Measurements from ENCODE around the gene YDJC.
"Not testable (repeated sequence)": the region's sequence is repeated elsewhere in the genome, so short reads cannot be mapped to it uniquely, and the experiment has no call there.

YDJC gene

DNA sequence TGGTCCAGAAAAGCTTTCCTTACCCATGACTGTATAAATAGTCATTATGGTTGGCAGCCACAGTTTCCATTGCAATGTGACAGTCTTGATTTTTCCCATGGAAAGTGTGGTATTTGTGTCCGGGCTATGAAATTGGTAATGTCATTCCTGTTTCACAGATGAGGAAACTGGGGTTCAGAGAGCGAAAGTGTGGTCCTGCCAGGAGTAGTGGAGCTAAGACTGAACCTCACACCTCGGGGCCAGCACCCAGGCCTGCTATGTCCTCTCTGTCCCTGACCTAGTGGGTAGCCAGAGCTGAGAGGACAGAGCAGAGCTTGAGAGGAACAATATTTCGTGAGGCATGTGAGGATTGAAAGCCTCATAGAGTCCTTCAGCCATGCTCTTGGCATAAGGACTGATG is 1.2 kb upstream of the YDJC start:
- no peak for DNase-seq

DNA sequence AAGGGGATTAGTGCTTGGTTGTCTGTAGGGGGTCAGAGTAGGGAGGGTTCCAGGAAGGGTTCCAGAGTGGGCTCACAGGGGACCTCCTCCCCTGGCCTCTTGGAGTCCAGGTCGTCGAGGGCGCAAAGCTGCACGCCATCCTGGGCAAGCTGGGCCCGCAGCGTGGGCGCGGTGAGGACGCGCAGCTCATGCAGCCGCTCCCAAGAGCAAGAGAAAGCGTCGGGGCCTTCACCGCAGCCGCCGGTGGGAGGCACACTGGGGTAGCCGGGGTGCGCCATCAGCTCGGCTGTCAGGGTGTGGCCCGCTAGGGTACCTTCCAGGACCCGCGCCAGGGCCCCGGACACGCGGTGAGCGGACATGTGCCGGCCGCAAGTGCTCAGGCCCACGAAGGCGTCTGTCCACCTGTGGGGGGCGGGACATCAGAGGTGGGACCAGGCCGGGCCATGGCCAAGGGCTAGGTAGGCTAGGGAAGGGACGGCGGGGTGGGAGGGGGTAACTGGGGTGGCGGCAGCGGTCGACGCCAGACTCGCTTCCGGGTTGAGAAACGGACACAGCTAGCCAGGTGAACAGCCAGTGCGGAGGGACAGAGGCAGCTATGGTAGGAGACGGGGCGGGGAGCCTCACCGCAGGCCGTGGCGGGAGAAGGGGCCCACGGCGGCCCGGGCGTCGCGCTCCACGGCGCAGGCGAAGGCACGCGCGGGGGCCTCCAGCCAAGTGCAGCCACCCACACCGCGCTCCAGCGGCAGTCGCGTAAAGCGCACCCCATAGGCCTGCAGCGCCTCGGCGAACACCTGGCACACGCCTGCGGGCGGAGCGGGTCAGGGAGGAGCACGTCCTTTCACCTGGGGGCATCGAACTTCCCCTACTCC is 1.2 kb downstream of the YDJC start:
- DNase-seq: no peak

DNA sequence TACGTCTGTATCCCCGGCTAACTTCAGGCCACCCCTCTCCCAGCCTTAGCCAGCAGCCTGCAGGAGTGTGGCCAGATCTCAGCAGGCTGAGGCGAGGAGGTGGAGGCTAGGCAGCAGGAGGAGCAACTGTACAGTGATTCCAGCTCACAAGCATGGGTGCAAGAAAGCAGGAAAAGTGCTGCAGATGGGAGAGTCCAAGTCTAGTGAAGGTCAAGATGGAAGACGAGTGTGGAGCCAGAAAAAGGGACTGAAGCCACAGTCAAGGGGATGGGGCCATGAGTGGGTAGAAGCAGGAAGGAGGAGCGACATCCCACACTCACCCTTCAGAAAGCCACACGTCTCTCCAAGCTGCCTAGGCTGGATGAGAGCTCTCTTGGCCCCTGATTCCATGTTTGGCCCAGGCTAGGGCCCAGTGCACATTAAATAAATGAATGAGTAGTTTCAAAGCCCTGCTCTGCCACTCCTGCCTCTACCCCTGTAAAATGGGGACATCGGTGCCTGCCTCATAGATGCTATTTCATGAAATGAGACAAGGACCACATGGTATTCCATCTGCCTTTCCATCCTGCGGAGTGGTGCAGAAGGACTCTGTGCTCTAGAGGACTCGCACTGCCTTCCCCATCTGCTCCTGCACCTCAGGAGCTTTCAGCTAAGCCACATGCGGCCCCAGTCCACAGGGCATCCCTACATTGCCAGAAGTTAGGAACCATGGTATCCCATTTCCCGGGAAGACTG is 2.9 kb downstream of the YDJC start:
- DNase-seq: no peak

DNA sequence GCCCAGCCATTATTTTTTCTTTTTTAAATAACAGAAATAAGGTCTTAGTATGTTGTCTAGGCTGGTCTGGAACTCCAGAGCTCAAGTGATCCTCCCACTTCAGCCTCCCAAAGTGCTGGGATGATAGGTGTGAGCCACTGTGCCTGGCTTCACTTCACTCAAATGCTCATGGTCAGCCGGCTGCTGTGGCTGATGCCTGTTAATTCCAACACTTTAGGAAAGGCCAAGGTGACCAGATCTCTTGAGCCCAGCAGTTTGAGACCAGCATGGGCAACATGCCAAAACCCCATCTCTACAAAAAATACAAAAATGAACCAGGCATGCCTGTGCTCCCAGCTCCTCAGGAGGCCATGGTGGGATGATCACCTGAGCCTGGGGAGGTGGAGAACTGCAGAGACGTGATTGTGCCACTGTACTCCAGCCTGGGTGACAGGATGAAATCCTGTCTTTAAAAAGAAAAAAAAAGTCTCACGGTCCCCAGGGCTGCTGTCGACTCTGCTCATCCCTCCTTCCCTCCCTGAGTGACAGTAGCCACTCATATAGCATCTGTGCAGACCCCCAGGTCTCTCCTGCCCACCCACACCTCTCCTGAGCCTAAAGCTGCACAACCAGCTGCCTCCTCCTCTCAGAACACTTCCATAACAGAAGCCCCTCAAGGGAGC is 3.6 kb downstream of the YDJC start:
- no peak for DNase-seq

DNA sequence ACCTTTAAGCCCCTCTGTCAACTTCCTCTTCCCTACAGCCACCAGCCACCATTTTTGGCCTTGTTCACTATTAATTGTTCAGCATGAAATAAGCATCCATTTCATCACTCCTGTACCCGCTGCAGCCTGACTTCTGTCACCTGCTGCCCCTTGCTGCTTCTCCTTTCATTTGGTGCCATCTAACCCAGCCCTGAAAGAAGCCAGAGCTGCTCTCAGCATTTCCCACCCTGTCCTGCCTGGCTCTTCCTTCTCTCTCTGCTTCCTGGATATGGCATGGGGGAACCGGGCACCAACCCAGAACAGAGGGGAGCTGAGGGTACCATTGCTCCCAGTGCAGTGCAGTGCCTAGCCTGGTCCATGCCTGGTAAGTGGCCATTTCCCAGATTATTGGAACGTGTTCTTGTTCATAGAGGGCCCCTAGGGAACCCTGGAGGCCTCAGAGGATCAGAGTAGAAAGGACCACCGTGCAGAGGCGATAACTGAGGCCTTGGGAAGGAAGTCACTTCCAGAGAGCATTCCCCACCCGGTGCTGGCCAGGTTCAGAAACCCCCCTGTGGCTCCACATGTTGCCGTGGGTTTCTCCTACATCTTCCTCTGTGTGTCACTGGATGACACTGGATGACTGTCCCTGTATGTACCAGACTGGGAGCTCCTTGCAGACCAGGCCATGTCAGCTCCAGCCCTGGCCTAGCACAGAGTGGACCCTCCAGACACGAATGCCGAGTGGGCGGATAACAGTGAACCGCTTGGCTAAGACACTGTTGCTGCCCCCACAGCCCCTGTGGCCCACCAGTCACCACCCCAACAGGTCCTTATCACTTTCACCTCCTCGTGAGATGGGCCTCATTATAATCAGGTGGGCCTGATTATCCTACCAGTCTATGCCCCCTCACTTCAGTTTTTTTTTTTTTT is 4.7 kb downstream of the YDJC start:
- DNase-seq: no peak

DNA sequence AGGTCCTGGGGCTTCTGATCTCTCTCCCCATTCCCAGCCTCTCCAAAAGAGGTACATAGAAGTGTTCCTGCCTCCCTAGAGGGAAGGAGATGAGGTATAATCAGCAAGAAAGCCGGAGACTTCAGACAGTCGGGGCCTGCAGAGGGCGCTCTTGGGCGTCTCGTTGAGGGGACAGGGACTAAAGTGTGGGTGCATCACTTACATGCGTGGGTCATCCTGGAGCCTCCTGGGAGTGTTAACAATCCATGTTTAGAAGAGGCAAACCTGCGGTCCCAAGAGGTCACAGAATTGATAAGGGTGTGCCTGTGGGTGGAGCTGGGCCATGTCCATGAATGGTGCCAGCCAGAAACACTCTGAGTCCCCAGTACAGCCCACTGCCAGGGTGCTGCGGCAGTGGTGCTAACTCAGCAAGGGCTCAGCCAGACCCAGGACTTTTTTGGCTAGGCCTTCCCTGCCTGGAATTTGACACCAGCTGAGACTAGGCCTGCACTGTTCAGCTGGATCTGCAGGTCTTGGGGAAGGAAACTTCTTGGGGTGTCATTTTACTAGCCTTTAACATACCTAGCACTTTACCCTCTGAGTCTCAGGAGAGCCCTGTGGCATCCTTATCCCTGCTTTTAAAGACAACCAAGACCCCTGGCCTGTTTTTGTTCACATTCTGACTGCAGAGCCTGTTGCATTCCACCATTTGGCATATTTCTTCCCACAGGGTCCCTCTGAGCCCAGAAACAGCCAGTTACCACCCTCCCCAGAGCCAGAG is 5.5 kb downstream of the YDJC start:
- no peak for DNase-seq

DNA sequence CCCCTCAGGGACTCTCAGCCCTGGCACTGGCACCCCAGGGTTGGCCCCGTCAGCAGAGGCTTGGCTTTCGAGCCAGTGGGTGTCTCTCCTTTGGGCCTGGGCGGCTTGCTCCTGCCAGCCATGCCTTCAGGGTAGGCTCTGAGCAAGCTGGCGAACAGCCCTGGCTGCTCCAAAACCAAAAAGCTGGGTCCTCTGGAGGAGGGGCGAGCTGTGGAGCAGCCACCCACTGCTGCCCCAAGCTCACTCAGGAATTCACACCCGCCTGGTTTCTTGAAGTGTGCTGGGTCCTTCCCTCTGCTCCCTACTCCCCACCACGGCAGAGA is 6.2 kb downstream of the YDJC start:
- DNase-seq: no peak

DNA sequence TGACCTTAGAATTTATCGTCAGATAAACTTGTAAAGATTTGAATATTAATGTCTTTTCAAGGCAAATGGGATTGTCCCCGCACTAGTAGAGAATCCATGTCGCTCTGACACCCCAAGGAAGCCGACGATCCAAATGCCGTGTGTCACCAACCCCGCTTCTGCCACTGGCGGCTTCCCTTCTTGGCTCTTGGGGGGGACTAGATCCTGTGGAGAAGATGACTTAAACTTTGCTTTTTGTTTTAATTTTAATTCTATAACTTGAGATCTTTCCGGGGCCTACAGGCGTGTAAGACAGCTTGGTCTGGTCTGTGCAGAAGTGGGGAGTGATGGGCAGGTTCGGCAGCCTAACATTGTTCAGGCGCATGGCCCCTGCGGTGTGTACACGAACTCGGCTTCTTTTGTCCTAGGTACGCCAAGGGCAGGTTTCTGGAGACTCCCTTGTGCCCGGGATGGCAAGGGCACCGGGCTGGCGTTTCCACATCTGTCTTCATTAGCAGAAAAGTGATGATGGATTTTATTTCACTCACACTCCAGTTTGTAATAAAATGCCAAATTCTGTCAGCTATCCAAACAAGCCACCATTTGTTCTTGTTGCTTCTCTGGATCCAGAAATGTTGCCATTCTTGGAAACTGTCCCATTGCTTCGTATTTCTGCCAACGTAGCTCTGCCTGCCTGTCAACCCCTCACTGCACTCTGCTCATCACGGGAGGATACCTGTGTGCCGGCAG is 6.7 kb downstream of the YDJC start:
- peak; percentile 37 for DNase-seq

DNA sequence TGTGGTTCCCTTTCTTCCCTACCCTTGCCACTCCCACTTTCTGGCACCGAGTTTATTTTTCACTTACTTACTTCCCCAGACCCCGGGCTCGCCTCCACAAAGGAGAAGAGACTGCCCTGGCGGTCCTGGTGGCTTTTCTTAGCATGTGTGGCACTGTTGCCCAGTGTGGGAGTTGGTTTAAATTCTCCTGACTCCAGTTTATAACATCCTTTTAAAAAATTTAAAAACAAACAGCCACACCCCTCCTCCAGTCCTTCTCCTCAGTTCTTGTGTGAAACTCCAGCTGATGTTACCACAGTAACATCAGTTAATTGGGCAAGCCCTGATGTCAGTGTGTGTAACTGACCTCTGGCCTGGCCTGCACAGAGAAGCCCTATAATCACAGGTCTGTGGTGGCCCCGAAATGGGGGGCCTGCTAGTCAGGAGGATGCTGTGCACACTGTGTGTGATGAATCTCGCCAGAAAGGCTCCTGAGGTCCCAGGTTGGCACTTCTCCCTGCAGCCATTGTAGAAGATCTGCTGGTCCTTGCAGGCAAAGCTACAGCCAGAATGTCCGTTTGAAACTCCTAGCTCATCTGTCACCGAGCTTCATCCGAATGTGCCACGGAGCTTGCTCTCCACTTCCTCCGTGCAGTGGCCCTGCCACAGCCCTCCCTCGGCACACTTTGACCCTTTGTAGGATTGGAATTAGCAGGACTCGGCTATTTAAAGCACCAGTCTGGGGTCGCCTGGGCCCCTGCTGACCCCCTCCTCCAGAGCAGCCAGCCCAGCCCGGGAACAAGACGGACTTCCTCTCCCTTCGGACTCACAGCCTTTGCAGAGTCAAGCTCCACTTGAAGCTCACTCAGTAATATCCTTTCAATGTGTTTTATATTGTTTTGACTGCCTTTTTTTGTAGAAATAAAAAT is 7.6 kb downstream of the YDJC start:
- no peak for DNase-seq

DNA sequence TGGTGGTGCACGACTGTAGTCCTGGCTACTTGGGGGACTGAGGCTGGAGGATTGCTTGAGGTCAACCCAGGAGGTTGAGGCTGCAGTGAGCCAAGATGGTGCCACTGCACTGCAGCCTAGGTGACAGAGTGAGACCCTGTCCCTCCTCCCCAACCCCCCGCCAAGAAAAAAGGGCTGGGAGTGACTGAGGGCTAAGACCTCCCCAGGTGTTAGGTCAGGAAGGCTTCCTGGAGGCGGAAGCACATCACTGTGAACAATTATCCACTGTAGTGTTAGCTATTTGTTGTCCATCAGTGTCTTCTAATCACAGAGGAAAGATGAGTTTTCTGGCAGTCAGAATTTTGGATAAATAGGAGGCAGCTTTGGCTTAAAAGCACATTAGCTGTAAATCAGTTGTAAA is 8.8 kb downstream of the YDJC start:
- no peak for DNase-seq

DNA sequence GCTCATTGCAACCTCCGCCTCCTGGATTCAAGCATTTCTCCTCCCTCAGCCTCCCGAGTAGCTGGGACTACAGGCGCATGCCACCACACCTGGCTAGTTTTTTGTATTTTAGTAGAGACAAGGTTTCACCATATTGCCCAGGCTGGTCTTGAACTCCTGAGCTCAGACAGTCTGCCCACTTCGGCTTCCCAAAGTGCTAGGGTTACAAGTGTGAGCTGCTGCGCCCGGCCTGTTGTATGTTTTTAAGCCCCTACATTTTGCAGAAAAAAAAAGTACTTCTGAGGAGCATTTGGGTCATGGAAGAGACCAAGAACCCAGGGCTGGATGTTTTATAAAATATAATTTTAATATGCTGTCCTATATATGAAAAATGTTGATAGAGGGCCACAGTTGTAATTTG is 12.5 kb downstream of the YDJC start:
- DNase-seq: not testable (repeated sequence)

DNA sequence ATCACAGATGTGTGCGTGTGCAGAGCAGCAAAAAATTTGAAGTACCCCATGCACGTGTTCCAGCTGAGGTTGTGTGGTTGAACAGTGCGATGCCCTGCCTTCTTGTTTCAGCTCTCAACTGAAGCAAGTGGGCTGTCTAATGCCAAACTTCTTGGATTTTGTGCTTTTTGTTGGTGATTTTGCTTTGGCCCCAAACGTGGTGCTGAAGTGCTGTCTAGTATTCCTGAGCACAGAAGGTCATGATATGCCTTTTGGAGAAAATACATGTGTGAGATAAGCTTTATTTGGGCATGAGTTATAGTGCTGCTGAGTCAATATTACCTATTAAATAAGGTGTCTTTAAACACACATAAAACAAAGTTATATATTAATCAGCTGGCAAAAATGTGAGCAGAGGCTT is 14.1 kb downstream of the YDJC start:
- no peak for DNase-seq

DNA sequence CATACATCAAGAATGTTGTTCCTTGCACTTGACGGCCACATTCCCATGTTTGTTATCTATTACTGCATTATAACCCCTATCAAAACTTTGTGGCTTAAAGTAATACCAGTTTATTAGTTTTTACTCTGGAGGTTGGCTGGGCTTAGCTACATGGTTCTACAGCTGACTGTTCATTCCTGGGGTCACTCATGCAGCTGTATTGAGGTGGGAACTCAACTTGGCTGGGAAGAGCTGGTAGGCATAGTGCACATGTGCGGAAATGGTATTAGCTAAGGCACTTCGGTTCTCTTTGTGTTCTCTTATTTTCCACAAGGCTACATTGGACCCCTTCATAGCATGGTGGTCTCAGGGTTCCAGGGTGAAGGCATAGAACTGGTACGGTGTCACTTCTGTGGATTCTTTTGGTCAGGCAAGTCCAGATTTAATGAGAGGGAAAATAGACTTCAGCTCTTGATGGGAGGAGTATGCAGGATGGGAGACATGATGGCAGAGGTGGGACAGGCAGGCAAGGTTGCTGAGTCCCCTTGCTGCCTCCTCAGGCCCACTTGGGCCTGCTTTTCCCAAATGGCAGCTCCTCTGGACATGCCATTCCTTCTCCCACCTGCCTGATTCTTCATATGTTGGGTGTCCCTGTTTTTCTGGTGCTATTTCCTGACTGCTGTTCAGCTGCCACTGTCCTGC is 16.1 kb downstream of the YDJC start:
- no peak for DNase-seq

DNA sequence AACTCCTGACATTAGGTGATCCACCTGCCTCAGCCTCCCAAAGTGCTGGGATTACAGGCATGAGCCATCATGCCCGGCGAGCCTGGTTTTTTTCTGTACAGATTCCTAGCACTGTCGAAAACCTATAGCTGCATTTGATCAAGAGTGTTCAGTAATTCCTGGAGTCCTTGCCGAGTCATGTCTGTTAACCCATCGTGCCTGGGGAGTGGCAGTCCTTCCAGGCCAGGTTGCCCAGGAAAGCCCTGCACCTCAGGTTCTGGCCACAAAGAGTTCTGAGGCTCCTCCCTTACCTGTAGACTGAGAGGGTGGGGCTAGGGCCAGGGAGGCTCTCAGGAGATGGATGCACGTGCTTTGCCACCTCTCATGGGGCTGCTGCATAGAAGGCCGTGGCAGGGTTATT is 17.0 kb downstream of the YDJC start:
- no peak for DNase-seq

DNA sequence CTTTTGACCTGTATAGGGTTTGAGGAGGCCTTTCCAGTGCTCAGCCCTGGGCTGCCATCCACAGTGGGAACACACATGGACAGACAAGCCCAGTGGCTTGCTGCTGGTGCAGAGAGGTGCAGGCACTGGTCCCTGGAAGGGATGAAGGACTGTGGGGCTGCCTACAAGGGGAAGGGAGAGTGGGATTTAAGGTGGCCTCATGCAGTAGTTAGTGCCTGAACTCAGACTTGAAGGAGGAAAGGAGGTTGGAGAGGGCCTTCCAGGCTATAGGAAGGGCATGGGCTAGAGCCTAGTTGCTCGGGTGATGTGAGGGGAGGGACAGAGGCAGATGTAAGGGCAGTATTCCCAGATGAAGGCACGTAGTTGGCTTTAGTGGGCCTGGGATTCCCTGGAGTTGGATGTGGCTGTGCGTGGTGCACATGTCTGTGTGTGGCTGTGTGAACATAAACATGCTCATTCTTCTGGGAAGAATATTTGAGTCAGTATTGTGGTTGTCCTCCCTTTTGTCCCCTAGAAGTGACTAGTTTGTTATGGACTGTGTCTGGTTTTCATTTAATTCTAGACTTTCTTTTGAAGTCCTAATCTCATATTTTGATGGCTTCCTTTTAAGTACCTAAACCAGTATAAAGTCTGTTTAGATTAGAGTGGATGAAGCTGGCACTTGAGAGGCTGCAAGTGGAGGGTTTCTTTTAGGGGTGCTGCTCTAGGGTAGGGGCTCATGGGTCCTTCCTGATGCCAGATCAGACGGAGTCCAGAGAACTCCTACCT is 18.4 kb downstream of the YDJC start:
- DNase-seq: no peak

DNA sequence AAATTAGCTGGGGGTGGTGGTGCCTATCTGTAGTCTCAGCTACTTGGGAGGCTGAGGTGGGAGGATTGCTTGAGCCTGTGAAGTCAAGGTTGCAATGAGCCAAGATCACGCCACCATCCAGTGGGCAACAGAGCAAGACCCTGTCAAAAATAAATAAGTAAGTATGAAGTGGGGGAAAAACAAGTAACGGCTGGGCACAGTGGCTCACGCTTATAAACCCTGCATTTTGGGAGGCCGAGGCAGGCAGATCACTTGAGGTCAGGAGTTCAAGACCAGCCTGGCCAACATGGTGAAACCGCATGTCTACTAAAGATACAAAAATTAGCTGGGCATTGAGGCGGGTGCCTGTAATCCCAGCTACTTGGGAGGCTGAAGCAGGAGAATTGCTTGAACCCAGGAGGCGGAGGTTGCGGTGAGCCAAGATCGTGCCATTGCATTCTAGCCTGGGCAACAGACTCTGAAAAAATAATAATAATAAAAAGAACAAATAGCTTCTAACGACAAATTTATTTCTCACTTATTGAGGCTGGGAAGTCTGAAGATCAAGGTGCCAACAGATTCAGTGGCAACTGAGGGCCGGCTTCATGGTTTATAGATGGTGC is 20.2 kb downstream of the YDJC start:
- not testable (repeated sequence) for DNase-seq

DNA sequence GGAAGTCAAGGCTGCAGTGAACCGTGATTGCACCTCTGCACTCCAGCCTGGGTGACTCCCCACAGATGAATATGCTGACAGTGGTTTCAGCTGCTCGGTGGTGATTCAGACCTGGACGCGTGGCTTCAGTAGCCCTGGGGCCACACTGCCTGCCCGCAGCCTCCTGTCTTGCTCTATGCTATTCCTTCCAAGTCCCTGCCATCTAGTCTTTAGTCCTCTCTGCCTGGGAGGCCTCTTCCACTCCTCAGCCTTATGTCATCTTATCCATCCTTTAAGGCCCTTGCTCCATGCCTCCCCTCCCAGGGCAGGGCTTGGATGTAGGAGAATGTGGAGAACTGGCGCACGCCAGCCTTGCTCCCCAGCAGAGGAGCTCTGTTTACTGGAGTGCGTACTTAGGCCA is 23.0 kb downstream of the YDJC start:
- DNase-seq: no peak

DNA sequence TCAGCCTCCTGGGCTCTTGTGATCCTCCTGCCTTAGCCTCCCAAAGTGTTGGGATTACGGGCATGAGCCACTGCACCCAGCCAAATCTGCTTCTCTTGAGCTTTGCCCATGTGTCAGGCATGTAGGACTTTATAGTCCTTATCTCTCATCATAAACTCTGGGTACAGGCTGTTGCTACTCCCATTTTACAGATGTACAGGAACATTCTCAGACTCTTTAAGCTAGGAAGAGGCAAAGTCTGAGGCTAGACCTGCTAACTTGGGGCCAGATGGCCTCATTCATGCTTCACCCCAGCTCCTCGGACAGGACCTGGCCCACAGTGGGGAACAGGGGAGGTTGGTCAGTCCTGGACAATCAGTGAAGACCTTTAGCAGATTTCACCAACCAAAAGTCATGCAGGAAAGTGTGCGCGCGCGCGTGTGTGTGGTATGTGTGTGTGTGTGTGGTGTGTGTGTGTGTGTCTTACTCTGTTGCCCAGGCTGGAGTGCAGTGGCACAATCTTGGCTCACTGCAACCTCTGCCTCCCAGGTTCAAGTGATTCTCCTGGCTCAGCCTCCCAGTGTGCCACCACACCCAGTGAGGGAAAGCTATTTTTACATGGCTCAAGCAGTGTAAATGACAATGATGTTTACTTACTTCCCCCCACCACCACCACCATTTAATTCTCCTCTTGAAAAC is 23.8 kb downstream of the YDJC start:
- DNase-seq: no peak
